GM21526 (cell line): ENCODE results near the gene ZNRF1.

ENCODE experiments used
- ATAC-seq: cut with Tn5 transposase; IDR thresholded peaks from one replicate; pipeline ENCODE4 v1.9.1; 2021; ENCODE audit warnings: moderate library complexity; ENCODE audit not compliant: unreplicated experiment, low FRiP score

Gene ZNRF1

DNA sequence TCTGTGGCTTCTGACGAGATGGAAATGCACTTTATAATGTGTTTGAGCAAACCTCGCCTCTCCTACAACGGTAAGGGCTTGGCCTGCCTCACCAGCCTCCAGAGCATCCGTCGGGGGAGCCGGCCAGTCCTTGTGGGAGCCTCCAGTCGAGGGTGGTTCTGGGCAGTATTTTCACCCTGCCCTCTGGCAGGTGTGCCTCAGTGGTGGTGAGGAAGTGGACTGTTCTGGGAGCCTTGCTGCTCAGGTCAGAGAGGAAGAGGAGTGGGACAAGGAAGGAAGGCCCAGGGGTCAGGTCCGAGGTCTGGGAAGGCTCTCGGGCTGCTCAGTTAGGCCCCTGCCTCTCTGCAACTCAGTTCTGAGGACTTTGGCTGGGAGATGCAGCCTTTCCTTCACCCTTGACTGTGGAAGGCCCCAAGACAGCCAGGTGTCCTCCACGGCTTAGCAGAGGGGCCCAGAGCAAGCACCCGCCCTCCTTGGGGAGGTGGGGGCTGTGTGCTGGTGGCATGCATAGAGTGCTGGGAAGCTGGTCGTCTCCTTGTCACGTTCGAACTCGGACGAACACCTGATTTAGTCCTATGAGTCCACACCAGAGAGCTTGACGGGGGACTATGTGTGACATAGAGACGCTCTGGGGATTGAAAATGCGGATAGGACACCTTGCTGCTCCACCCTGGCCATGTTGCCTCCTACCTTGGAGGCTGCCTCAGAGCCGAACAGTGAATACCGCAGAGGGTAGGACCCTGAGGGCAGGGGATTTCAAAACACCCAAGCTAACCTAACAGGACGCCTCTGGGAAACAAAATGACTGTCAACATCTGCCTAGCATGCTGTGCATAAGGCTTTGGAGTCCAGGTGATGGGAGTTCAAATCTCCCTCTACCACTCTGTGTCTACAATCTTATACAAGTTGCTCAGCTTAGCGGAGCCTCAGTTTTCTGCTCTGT lies 95.0 kb downstream of the ZNRF1 start:
- no peak for ATAC-seq

- no peak for ATAC-seq
Observed at GRCh38 chr16:75095204-75095621, 96.4 kb downstream of the ZNRF1 start.

DNA sequence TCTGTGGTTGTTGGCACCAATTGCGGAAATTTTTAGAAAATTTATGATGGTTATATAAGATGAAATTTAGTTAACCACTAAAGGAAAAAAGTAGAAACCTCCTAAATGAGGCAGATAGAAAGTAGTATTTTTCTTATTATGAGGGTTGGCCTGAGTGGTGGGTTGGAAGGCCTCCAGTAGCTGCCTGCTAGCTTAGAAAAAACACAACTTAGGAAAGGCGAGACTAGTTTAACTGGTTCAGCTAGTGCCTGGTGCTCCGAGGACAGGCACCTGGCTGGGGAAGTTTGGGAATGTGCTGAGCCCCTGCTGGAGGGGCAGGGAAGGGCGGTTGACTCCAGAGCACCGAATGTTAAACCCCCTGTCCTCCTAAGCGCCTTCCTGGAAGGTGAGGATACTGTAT lies 97.8 kb downstream of the ZNRF1 start:
- no peak for ATAC-seq

DNA sequence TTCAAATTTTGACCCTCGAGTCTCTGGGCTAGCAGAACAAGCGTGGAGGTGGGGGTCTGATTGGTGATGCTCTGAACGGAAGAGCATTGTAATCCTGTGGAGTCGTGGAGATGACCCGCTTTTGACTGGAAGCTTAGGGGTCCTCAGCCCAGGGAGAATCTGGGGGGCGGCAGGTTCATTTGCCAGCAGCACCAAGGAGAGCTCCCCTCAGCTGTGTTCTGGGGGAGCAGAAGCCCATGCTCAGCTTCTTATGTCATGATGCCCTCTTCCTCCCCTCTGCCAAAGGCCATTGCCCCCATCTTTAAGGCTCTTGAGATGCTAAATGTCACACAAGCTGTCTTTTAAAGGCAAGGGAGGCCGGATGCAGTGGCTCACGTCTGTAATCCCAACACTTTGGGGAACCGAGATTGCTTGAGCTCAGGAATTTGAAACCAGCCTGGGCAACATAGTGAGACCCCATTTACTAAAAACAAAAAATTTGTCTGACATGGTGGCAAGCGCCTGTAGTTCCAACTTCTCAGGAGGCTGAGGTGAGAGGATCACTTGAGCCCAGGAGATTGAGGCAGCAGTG lies 98.5 kb downstream of the ZNRF1 start:
- ATAC-seq = no peak

- no peak for ATAC-seq
Observed at GRCh38 chr16:75097941-75098901, 99.4 kb downstream of the ZNRF1 start.

DNA sequence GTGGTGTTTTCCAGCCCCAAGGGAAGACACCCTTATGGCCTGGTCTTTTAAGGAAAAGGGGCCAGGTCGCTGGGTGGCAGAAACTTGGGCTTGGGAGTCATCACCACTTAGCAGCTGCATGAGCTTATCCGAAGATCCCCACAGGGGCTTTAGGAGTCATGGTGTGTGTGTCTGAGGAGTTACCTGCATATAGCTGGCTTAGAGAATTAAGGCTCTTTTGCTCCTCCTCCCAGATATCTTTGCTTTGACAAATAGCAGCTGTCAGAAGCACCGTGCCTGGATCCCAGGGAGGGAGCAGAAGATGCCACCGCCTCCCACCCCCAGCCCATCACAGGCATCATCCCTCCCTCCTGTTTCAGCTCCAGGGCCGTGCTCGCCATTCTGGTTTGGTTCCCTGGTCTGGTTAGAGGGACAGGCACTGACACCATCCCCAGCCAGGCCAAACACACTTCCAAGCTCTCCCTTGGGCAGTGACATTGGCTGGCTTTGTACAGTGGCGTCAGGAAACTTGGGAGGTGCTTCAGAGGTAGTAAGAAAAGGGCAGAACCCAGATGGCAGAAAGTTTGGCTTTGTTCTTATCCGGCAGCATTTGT lies 100.3 kb downstream of the ZNRF1 start:
- ATAC-seq = no peak

DNA sequence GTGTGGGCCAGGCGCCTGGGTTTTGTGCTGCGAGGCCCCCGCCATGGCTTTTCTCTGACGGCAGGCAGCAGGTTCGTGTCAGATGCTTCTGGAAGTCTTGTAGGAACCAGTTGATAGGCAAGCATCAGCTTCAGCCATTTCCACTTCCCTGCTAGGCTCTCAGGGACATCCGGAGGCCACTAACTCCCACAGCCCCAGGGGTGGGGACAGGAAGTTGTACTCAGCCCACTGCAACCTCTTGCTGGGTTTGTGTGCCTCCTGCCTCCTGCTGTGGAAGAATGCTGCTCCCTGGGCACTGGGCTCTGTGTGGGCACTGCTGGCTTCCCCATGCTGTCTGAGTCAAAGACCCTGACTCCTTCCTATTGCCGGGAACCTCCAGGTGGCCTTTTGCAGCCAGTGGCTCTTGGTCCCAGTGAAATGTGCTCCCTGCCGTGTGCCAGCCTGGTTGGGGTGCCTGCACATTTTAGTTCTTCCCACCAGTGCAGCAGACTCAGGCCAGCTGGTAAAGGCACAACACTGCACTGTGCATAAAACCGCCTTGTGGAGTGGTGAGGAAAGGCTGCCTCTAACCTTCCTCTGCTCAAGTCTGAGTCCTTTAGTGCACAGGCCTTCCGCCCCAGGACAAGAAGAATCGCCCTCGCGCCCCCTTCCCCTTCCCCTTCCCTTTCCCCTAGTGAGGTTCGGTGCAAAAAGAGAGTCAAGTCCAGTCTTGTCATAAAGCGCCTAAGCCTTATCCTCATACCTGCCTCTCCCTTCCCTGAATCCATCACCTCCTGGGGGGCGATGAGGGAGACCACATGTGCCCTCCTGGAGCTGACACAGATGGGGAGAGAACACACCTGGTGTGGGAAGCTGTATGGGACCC lies 101.1 kb downstream of the ZNRF1 start:
- ATAC-seq = no peak

DNA sequence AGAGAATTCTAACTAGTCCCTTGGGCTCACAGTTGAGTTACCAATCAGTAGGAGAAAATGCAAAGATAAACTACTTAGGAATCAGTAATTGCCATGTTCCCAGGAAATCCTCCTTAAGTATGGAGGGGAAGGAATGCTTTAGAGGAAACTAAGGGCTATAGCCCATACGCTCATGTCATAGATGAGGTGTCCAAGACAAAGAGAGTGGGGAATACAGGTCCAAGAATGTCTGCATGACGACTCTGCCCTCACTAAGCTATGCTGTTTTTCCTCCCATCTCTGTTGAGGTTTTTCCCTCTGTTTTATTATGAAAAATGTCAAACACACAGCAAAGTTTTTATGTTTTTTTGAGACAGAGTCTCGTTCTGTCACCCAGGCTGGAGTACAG lies 101.8 kb downstream of the ZNRF1 start:
- no peak for ATAC-seq

GRCh38 chr16:75101635-75102034 lies 102.8 kb downstream of the ZNRF1 start:
- no peak for ATAC-seq

DNA sequence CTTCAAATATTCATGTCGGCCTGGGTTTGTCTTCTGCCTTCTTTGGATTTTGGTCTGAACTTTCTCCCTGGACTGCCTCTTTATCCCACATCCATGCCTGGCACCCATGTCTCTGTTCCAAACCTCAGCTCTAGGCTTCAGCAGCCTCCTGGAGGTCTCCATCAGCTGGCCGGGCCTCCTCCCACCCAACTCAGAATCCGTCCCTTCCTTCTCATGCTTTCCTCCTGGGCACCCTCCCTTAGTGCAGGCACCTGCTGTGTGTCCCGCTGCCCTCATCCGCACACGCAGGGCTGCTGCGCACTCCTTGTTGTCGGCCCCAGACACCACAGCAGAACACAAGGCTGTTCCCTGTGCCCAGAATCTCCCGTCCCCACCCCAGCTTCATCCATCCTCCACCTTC lies 103.8 kb downstream of the ZNRF1 start:
- ATAC-seq = no peak

DNA sequence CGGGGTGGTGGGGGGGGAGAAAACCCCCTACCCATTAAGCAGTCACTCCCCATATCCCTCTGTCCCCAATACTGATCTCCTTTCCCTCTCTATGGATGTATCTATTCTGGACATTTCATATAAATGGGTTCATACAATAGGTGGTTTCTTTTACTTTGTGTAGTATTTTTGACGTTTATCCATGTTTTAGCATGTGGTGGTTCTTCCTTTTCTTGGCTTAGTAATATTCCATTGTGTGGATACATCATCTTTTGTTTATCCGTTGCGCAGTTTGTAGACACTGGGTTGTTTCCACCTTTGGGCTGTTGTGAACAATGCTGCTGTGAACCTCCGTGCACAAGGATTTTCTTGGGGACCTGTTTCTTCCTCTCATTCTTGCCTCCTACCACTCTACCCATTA lies 105.2 kb downstream of the ZNRF1 start:
- no peak for ATAC-seq

DNA sequence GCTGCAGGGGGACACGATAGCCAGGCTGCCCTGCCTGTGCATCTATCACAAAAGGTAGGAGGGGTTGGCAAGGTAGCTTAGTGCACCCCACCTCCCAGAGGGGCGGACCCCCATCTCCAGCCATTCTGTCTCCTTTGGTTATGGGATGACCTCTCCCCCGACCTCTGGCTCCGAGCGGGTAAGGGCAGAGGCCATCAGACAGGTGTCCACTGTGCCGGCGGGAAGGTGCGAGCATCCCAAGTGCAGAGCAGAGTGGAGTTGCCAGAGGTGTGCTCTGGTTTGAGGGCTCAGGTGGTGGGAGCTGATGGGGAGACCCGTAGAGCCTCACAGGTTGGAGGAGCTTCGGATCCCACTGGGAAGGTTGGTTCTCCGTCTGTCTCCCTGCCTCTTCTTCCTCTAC lies 106.0 kb downstream of the ZNRF1 start:
- ATAC-seq = no peak

DNA sequence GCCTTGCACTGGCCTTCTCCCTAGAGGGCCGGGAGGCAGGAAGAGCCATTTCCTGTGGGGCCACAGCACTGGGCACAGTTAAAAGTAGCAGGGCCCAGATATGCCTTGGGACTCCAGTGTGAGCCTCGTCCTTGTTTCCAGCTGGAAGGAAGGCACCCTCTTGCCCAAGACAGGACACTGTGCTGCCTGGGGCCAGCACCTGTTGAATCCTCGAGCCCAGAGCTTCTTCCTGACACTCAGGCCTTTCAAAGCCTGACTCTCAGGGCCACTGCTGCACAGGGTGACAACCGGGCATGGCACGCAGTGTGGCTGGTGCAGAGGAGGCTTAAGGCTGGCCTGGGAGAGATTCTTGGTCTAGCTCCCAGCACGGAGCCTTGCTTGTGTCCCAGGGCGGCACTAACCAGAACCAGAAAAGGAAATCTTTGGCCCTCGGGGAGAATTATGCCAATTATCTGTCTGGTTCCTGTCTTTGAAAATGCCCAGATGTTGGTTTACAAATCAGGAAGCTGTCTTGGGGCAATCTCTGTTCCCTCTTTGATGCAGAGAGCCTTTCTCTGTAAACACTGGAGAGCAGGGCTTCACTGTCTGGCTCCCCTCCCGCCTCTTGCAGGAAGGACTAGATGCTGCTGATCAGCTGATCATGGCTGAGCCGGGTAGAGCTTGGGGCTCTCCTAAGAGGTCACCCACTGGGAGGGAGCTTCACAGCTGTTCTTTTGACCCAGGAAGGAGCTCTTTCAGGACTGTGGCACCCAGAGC lies 106.7 kb downstream of the ZNRF1 start:
- no peak for ATAC-seq

GRCh38 chr16:75106351-75107274 lies 107.8 kb downstream of the ZNRF1 start:
- ATAC-seq = no peak

GRCh38 chr16:75107505-75107904 lies 108.7 kb downstream of the ZNRF1 start:
- no peak for ATAC-seq

GRCh38 chr16:75108792-75109731 lies 110.2 kb downstream of the ZNRF1 start:
- no peak for ATAC-seq

DNA sequence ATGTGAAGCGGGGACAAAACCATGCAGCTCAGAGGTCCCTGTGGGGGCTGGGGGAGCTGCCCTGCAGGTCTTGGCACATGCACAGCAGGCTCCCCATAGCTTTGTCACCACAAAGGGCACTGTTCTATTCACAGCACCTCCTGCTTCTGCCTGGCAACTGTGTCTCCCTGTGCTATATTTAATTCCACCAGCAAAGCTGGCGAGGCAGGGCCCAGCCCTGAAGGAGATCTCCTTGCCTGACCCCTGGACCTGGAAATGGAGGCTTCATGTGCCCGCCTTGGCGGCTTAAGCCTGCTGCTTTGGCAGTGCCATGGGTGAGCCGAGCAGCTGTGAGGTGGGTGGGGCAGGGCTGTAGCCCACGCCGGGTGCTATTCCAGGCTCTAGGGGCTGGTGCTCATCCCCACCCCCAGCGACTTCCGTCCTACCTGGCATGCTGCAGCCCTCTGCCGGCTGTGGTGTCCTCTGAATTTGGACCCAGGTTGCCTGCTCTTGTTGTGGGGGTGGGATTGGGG lies 111.0 kb downstream of the ZNRF1 start:
- ATAC-seq = no peak
